HG03442 (cell line): ENCODE results near the gene SLC25A43.

Source experiments
- ATAC-seq: cut with Tn5 transposase; IDR thresholded peaks from one replicate; pipeline ENCODE4 v1.9.1; 2021; ENCODE audit warnings: mild to moderate bottlenecking, moderate library complexity; ENCODE audit not compliant: unreplicated experiment

SLC25A43 gene

DNA sequence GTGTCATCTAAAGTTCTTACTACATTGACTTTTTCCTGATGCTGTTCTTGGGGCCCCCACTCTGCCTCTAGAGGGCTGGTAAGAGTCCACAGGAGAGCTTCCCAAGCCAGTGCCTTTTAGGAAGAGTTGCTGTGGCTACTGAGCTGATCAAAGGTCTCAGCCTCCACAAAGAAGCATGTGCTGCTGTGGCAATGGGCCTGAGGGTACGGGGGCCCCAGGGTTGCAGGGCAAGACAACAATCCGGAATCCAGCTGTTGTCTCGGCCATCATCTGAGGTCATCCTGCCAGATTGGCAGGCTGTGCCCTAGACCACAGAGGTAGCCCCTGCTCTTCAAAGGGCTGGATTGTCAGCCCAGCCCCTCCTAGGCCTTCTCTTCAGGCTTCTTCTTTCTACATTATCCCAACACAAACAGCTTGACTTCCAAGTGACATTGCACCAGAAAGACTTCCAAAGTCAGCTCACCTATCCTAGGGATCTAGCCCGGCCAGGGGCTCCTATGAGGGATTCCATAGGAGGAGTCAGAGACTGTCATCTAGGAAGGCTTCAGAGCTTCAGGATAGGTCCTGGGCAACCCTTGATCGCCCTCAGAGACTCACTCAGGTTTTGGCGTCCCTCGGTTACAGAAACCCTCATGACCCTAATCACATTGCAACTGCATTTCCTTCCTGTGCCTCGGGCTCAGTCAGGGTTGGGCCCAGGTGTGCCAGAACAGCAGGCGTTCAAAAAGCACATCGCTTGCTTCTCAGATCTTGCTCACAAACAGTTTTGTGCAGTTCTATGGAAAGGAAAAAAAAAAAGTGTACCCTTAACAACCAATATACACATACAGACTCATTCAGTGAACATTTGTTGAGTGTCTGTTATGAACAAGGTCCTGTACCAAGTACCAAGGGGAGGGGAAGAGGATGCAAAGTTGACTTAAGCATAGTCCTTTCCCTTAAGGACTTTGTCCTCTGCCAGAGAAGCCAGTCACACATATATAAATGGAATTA is 96.9 kb downstream of the SLC25A43 start:
- no peak for ATAC-seq

DNA sequence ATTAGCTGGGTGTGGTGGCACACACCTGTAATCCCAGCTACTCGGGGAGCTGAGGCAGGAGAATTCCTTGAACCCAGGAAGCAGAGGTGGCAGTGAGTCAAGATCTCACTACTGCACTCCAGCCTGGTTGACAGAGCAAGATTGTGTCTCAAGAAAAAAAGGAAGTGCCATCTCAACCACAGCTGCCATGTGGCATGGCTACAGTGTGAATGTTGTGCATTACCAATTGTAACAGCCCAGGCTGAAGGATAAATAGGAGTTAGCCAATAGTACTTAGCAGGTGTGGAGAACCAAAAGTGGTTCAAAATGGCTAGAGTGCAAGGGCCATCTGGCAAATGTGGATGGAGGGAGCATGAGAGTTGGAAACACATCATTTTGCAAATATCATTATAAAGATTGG is 98.0 kb downstream of the SLC25A43 start:
- no peak for ATAC-seq

DNA sequence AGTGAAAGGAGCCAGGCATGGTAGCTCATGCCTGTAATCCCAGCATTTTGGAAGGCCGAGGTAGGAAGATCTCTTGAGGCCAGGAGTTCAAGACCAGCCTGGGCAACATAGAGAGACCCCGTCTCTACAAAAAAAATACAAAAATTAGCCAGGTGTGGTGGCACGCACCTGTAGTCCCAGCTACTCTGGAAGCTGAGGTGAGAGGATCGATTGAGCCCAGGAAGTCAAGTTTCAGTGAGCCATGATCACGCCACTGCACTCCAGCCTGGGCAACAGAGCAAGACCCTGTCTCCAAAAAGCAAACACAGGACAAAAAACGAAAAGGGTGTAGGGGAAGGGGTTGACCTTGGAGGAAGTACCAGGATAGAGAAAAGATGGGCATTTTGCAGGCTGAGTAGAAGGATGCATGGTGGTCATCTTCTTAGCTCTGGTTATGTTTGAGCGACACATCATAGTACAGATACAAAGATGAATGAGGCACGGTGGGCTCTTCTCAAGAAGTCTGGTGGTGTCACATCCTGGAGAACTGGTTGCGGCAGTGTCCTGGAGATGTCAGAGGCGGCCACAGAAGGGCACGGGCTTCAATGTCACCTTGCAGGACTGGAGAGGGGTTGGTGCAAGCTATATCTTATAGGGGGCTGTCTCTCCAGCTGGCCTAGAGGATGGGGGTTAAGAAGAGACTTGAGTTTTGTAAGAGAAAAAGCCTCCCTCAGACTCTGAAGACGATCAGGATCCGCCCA is 101.1 kb downstream of the SLC25A43 start:
- no peak for ATAC-seq

DNA sequence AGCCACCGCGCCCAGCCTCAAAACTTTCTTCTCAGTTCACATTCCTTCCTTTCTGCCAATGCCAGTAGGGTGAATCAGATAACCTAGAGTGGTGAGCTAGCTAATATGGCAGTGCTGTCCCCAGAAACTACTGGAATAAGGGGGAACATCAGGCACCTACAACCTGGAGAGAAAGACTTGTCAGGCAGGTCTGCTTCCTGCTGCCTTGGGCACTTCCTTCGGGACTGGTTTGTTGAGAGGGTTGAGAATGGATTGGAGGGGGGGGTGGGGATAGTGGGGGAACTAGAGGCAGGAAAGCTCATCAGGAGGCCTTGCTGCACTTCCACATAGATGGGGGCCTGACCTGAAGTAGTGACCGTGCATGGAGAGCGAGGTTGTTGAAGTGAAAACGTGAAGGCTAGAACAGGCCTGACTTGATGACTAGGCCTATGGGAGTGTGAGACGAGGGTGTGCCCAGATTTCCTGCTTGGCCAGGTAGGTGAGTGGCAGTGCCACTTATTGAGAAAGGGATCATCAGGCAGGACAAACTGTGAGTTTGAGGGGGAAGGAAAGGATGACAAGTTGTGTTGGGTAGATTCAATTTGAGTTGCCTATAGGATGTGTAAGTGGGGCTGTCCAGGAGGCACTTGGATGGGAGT is 102.5 kb downstream of the SLC25A43 start:
- no peak for ATAC-seq

DNA sequence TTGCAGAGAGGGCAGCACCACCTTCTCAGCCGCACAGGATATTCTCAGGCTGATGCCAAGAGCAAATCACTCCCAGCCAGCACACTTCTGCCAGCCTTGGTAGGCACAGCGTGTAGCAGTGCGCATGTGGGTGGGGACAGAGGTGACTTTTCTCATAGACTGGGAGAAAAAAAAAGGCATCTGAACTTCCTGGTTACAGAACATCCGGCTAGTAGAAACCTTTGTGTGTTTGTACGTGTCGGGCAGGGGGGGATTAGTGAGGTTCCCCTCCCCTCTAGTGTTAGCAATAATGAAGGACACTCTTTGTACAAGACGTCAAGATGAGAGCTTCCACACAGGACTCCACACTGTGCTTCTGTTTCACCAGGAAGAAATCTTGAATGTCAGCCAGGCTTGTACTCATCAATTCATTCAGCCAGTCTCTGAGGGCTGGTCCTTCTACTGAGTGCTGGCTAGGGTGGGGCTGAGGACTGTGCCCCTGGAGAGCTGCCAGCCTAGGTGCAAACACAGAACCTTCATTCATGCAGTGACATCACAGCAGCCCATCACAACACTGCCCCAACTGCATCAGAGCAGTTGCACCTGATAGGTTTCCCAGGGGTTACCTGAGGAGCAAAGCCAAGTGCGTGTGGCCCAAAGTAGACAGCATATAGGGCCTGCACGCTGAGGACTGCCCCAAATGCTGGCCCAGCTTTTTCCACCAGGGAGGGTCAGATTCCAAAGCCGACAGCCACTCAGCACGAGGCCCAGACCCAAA is 103.8 kb downstream of the SLC25A43 start:
- ATAC-seq = no peak

DNA sequence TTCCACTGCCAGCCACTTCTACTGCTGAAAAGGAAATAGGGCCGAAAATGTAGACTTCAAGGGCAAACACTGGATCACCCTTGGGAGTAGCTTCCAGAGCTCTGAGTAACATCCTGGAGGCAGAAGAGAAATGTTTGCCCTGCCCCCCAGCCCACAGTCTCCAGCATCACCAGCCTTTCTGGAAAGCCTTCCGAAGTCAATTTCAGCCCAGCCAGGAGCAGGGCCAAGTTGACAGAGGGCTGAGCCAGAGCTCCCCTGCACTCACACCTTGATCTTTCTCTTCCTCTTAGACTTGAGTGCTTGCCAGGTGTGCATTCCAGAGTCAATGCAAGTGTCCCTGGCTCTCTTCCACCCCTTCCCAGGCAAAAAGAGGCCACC is 104.3 kb downstream of the SLC25A43 start:
- no peak for ATAC-seq
